ELR (cell line): ENCODE data around the gene CDK5RAP2.
A peak's percentile ranks its signal among the peaks of the same experiment; 100 is the strongest.
"Not testable (repeated sequence)": the region's sequence is repeated elsewhere in the genome, so short reads cannot be mapped to it uniquely, and the experiment has no call there.

Experiments
- DNase-seq: peaks from one replicate; pipeline ENCODE4 v3.0.0-alpha.2; 2015; ENCODE audit warnings: low read depth

The CDK5RAP2 gene

DNA sequence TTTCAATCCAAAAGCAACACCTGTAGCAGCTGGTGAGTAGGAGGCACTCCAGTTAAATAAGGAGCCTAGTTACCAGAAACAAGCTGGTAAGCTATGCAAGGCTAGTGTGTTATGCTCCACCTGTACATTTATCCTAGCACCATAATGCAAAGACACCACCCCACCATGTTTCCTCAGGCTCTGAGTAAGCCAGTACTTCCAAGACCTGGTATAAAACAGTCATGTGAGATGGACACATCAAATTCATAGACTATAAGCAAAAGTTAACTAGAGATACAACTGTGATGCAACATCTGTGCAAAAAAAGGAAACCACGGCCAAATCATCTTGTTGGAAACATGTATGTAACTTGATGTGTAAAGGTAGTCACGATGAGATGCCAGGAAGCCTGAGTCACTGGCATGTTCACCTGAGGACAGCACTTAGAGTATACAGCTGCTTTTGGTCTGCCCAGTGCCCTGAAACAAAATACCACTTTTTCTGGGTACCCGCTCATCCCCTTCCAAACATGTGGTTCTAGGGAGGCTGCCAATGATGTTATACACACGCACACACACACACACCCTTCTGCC is 66.1 kb downstream of the CDK5RAP2 start:
- no peak for DNase-seq

DNA sequence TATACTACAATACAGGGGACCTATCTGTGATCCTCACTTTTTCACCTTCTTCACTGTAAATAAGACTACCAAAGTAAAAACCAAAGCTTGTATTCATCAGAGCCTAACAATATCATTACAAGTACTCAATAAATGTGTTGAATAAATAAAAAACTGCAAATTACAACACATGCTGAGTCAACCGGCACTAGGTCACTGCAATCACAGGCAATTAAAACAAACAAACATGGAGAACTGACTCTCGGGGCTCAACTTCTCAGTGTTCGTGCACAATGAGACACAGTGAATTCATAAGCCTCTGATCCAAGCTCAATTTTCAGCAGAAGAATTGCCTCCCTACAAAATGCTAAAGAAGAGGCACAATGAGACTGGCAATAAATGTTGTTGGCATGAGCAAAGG is 69.2 kb downstream of the CDK5RAP2 start:
- DNase-seq = no peak

GRCh38 chr9:120507936-120508510 is 71.9 kb downstream of the CDK5RAP2 start:
- no peak for DNase-seq

- DNase-seq = no peak
Observed at GRCh38 chr9:120505186-120505585, 74.8 kb downstream of the CDK5RAP2 start.

DNA sequence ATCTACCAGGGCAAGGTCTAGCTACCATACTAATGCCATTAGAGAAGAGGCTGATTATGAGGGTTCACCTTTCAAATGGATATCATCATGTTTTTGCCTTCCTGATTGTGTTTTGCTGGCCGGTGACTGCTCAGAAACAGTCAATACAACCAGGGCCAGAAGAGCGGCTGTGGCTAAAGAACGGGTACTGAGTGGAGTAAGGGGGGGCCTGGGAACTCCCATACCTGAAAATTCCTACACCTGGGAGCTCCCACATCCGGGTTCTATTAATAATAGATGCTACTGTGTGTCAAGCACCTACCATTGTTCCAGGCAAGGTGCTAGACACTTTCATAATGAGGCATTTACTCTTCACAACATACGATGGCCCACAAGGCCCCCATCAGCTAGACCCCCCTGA is 79.2 kb downstream of the CDK5RAP2 start:
- no peak for DNase-seq

DNA sequence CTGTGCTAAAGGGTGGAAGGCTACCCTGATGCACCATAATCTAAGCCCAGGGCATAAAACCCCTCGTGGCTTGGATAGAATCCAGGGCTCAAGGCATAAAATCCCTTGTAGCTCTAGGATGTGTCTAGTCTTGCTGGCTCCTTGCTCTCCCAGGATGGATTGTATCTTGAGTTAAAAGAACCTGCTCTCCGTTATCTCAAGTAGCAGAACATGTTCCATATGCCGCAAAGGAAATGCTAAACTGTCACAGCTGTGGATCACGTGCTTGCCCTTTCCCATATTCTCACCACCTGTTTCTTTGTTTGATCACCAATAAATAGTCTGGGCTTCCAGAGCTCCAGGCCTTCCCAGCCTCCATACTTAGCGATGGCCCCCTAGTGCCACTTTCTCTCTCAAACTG is 82.1 kb downstream of the CDK5RAP2 start:
- not testable (repeated sequence) for DNase-seq

DNA sequence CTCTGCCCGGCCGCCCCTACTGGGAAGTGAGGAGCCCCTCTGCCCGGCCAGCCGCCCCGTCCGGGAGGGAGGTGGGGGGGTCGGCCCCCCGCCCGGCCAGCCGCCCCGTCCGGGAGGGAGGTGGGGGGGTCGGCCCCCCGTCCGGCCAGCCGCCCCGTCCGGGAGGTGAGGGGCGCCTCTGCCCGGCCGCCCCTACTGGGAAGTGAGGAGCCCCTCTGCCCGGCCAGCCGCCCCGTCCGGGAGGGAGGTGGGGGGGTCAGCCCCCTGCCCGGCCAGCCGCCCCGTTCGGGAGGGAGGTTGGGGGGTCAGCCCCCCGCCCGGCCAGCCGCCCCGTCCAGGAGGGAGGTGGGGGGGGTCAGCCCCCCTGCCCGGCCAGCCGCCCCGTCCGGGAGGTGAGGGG is 83.5 kb downstream of the CDK5RAP2 start:
- DNase-seq = not testable (repeated sequence)

GRCh38 chr9:120490888-120491595 is 88.9 kb downstream of the CDK5RAP2 start:
- DNase-seq = no peak

DNA sequence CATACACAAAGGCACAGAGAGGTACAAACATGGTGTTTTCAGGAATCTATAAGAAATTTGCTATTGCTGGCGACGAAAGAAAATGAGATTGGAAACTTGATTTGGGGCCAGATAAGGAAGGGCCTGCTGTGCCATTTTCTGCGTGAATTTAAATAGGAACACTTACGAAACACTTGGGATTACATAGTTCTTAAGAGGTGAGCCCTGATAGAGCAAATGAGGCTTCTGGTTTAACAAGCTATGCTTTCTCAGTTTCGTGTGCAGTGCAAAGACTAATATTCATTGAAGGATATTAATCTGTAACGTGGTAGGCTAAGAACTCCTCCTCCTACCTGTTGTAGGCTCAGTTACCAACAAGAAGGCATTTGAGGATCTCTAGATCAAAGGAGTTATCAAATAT is 93.1 kb downstream of the CDK5RAP2 start:
- DNase-seq = no peak

DNA sequence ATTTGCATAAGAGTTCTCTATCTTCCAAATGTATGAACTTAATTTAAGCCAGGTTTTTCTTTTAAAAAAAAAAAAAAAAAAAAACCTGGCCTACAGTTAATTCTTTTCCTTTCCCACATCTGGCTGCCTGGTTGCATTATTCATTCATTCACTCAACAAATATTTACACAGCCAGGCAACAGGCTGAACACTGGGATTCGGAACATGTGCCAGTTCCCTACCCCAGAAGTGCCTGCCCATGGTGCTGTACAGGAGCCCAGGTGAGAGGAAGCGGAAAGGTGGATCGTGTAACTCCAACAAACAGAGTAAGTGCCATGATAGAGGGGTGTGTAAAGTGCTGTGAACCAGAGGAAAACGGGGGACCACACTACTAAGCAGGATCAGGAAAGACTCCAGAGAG is 93.6 kb downstream of the CDK5RAP2 start:
- no peak for DNase-seq

DNA sequence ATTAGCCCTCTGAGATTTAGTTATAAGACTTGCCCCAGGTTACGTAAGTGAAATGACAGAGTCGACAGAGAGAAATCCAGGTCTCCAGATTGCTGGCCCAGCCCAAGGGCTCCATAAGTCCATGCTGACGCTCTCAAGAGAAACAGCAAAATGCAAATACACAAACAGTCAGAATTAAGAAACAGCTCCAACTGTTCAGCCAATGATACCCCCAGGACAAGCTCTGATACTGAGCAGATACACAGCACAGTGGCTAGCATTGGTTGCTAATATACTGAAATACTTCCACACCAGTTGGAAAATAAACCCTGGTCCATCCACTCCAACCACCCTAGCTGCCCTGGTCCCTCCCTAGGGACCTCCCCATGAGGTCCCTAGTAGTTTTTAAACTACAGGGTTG is 94.2 kb downstream of the CDK5RAP2 start:
- DNase-seq = no peak

GRCh38 chr9:120484162-120484561 is 95.8 kb downstream of the CDK5RAP2 start:
- DNase-seq = no peak

- DNase-seq = no peak
Observed at GRCh38 chr9:120482424-120483186, 97.4 kb downstream of the CDK5RAP2 start.

GRCh38 chr9:120481846-120482245 is 98.1 kb downstream of the CDK5RAP2 start:
- DNase-seq = no peak

- no peak for DNase-seq
Observed at GRCh38 chr9:120481248-120481647, 98.7 kb downstream of the CDK5RAP2 start.

DNA sequence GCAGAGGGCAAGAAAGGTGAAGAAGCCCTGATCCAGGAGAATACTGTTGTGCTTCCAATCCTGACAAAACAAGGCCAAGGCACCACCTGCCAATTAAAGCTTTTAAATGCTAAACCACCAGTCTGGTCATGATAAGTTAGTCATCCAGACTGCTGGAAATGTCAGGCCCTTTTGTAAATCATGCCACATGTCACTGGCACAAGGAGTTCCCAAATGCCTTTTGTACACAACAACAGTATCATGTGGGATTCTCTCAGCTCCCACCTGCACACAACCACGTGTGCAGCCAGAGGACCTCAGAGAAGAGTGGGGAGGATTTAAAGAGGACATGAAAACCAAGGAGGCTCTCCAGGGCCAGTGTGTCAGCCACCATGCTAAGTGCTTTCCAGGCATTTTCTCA is 99.3 kb downstream of the CDK5RAP2 start:
- no peak for DNase-seq

DNA sequence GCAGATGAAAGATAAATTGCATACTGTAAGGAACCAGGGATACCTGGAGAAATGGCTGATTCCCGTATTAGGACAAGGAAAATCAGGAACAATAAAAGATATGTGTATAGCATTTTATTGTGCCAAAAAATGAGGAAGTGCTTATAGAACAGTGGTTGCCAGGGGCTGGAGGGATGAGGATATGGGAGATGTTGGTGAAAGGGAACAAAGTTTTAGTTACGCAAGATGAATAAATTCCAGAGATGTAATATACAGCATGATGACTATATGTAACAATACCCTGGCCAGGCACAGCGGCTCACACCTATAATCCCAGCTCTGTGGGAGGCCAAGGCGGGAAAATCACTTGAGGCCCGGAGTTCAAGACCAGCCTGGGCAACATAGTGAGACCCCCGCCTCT is 101.8 kb downstream of the CDK5RAP2 start:
- no peak for DNase-seq

GRCh38 chr9:120477534-120478001 is 102.4 kb downstream of the CDK5RAP2 start:
- peak; percentile 59 for DNase-seq

DNA sequence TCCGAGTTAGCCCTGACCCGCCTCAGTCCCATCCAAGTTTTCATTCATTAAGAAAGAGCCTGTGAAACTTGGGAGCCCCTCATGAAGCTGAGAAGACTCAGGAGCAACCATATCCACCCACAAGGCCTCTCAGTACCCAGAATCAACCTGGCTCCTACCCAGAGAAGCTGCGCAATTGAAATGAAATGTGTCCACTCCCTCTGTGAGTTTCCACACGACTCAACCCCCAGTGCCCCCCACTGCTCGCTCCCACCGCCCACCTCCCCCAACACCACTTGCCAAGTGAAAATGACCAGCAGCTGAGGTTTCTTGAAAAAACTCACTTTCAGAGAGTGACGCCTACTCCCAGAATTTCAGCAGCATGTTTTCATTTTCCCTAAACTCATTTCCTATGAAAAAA is 104.6 kb downstream of the CDK5RAP2 start:
- no peak for DNase-seq

- DNase-seq = no peak
Observed at GRCh38 chr9:120474591-120475243, 105.2 kb downstream of the CDK5RAP2 start.

GRCh38 chr9:120473608-120474007 is 106.4 kb downstream of the CDK5RAP2 start:
- no peak for DNase-seq

DNA sequence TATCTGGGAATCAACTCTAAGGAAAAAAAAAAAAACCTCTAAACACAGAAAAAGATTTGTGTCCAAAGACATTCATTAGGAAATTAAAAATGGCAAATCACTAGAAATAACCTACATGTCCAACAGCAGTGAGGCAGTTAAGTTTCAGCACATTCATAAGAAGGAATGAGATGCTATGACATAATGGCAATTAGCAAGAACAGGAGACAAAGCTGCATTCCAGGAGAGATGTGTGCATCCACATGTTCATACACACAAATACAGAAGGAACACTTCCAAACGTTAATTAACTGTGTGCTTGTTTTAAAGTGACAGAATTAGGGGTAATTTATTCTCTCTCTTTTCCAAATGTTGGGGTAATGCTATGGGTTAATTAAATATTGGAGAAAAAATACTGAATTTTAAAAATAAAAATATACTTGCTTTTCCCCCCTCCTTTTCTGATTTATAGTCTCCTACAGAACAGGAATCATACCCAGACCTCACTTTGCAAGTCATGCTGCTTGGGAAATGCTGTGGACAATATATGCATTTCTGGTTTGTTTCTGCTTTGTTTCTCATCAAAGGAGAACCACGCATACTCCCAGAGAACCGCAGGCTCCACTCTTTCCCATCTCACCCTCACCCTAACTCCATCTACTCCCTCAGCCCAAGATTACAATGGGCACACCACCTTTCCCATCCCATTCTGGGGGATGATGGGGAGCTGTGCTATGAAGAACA is 114.1 kb downstream of the CDK5RAP2 start:
- DNase-seq = no peak
